DND-41 (cell line): ENCODE results near the gene ALAS1.
A peak's percentile ranks its signal among the peaks of the same experiment; 100 is the strongest.

Source experiments
- ATAC-seq: fragments of 200-7000 bp; cut with Tn5 transposase; 3 replicates; pipeline ENCODE4 v1.9.1; 2021; ENCODE audit warnings: low read depth; ENCODE audit not compliant: insufficient read depth
- DNase-seq: peaks from one replicate; pipeline ENCODE4 v3.0.0-alpha.2; 2020
- H2AFZ ChIP-seq: 2 replicates; pipeline ENCODE4 v1.6.0; 2012; ENCODE audit warnings: low read depth, low read length
- H3K27ac ChIP-seq: 2 replicates; pipeline ENCODE4 v1.5.1; 2012; ENCODE audit warnings: low read length, inconsistent platforms
- H3K27me3 ChIP-seq: fragments of 200-600 bp; sonication (generic); 2 replicates; pipeline ENCODE4 v1.6.0; 2012; ENCODE audit warnings: low read length, mild to moderate bottlenecking, inconsistent platforms; ENCODE audit not compliant: insufficient read depth, poor library complexity
- H3K36me3 ChIP-seq: 2 replicates; pipeline ENCODE4 v1.5.1; 2012; ENCODE audit warnings: low read length, inconsistent platforms; ENCODE audit not compliant: insufficient read depth
- H3K4me1 ChIP-seq: 2 replicates; pipeline ENCODE4 v1.5.1; 2012; ENCODE audit warnings: mild to moderate bottlenecking, low read length; ENCODE audit not compliant: insufficient read depth
- H3K4me2 ChIP-seq: 2 replicates; pipeline ENCODE4 v1.6.0; 2012; ENCODE audit warnings: mild to moderate bottlenecking, moderate library complexity, low read length, inconsistent platforms; ENCODE audit not compliant: insufficient read depth
- H3K4me3 ChIP-seq, 2 experiments: fragments of 200-600 bp in 1 of 2; shearing (Covaris generic) in 1 of 2; 2 replicates each; pipeline ENCODE4 v1.5.1; 2012 to 2016; ENCODE audit warnings: inconsistent platforms in 2 of 2, low read length in 2 of 2, mild to moderate bottlenecking in 2 of 2, low read depth in 1 of 2, moderate library complexity in 1 of 2
- H3K79me2 ChIP-seq: 2 replicates; pipeline ENCODE4 v1.6.0; 2012; ENCODE audit warnings: low read length, inconsistent platforms; ENCODE audit not compliant: insufficient read depth
- H3K9ac ChIP-seq: 2 replicates; pipeline ENCODE4 v1.6.0; 2012; ENCODE audit warnings: low read depth, mild to moderate bottlenecking, inconsistent platforms, low read length, moderate library complexity
- H3K9me3 ChIP-seq: 2 replicates; pipeline ENCODE4 v1.5.1; 2012; ENCODE audit warnings: low read length, moderate library complexity, mild to moderate bottlenecking, inconsistent platforms; ENCODE audit not compliant: insufficient read depth, severe bottlenecking
- H4K20me1 ChIP-seq: 2 replicates; pipeline ENCODE4 v1.6.0; 2012; ENCODE audit warnings: low read length; ENCODE audit not compliant: insufficient read depth
- CTCF ChIP-seq: IDR thresholded peaks from 2 replicates; pipeline ENCODE4 v1.5.1; 2012; ENCODE audit warnings: borderline replicate concordance, low read length, moderate library complexity, mild to moderate bottlenecking; ENCODE audit not compliant: poor library complexity, severe bottlenecking; ENCODE audit errors: extremely low read depth
- EZH2 ChIP-seq: IDR thresholded peaks from 3 replicates; pipeline ENCODE4 v1.6.1; 2012; ENCODE audit warnings: borderline replicate concordance, low read depth, mild to moderate bottlenecking, moderate library complexity, low read length, inconsistent platforms; ENCODE audit not compliant: severe bottlenecking

ALAS1 gene

GRCh38 chr3:52238761-52239701 lies 41.1 kb downstream of the ALAS1 start, which contains the start of gene TWF2:
Gene TWF2, minus strand, starts transcription at chr3:52239158. Its CDS starts 142 bp downstream, at chr3:52239016.
- Histone ChIP-seq H3K9ac (peak within 1 kb of the TSS; percentile 85), H3K4me1 (peaks cover 50% of the 10 kb centered on the region), H4K20me1 (peaks cover 26% of the 10 kb centered on the region), H3K79me2 (peaks cover 57% of the 10 kb centered on the region), H3K4me3 (peak within 1 kb of the TSS; percentile 72 to 91), H3K27me3 (no peaks in the 10 kb centered on the region), H3K4me2 (peak within 1 kb of the TSS; percentile 91), H2AFZ (peak within 1 kb of the TSS; percentile 91), H3K27ac (peak within 1 kb of the TSS; percentile 86), H3K36me3 (peaks cover 16% of the 10 kb centered on the region), H3K9me3 (no peaks in the 10 kb centered on the region)
- ATAC-seq (peak; percentile 80), DNase-seq (peak; percentile 87)
- TF ChIP-seq EZH2 (no peak), CTCF (peak; percentile 72)

GRCh38 chr3:52240059-52240885 lies 42.3 kb downstream of the ALAS1 start:
- peak; percentile 58 for ATAC-seq
- Histone ChIP-seq H2AFZ (no peak overlapping the region), H3K9ac (peak overlapping the region; percentile 85), H3K27me3 (no peaks in the 10 kb centered on the region), H3K79me2 (peaks cover 46% of the 10 kb centered on the region), H3K36me3 (peaks cover 6% of the 10 kb centered on the region), H3K4me3 (peak overlapping the region; percentile 72 to 91; a peak in 3 of 4 replicates), H4K20me1 (peaks cover 16% of the 10 kb centered on the region), H3K4me2 (peak overlapping the region; percentile 91), H3K4me1 (peaks cover 58% of the 10 kb centered on the region), H3K9me3 (no peaks in the 10 kb centered on the region), H3K27ac (peak overlapping the region; percentile 86)
- TF ChIP-seq CTCF (peak; percentile 37), EZH2 (no peak)
- peak; percentile 82 for DNase-seq

- peaks cover 16% of the 10 kb centered on the region for H4K20me1 ChIP-seq
Measured at GRCh38 chr3:52240886-52241370, 43.0 kb downstream of the ALAS1 start.

More at GRCh38 chr3:52240886-52241370, 43.0 kb downstream of the ALAS1 start:
- Histone ChIP-seq H3K4me2 (peak overlapping the region; percentile 91), H3K4me1 (peaks cover 57% of the 10 kb centered on the region), H2AFZ (no peak overlapping the region), H3K27me3 (no peaks in the 10 kb centered on the region), H3K27ac (peak overlapping the region; percentile 86), H3K36me3 (no peaks in the 10 kb centered on the region; the same call in 1 of the 2 replicates), H3K79me2 (peaks cover 41% of the 10 kb centered on the region), H3K4me3 (peak overlapping the region in 1 of 2 experiments; percentile 72; a peak in 1 of 4 replicates), H3K9me3 (no peaks in the 10 kb centered on the region), H3K9ac (peak overlapping the region; percentile 6; the same call in 1 of the 2 replicates)
- TF ChIP-seq EZH2: no peak
- no peak for TF ChIP-seq CTCF
- ATAC-seq (no peak), DNase-seq (no peak)
